Osteocyte (in vitro differentiated cells): ENCODE results near the gene KRT74. TPM values are rescaled to one million over a fixed set of nuclear protein-coding genes. Genes with fewer than 3 reads are reported as not detected.

Experiments
- DNase-seq: peaks from one replicate; pipeline ENCODE4 v3.0.0; 2021; ENCODE audit warnings: mixed read lengths; ENCODE audit not compliant: unreplicated experiment; ENCODE audit errors: extremely low spot score
- H3K27ac Mint-ChIP-seq: one replicate; pipeline ENCODE4 v1.8.0; 2021; ENCODE audit warnings: mild to moderate bottlenecking, mixed read lengths; ENCODE audit not compliant: unreplicated experiment
- H3K27me3 Mint-ChIP-seq: one replicate; pipeline ENCODE4 v1.8.0; 2021; ENCODE audit warnings: mixed read lengths; ENCODE audit not compliant: unreplicated experiment
- H3K36me3 Mint-ChIP-seq: one replicate; pipeline ENCODE4 v1.8.0; 2021; ENCODE audit warnings: mixed read lengths; ENCODE audit not compliant: unreplicated experiment
- H3K4me1 Mint-ChIP-seq: one replicate; pipeline ENCODE4 v1.8.0; 2021; ENCODE audit warnings: mixed read lengths; ENCODE audit not compliant: unreplicated experiment
- H3K4me3 Mint-ChIP-seq: one replicate; pipeline ENCODE4 v1.8.0; 2021; ENCODE audit warnings: mild to moderate bottlenecking, moderate library complexity, mixed read lengths; ENCODE audit not compliant: unreplicated experiment
- H3K9me3 Mint-ChIP-seq: one replicate; pipeline ENCODE4 v1.8.0; 2021; ENCODE audit warnings: mixed read lengths; ENCODE audit not compliant: unreplicated experiment
- total RNA-seq: library from RNA; stranded (reverse); gene quantifications from 2 replicates; pipeline ENCODE4 v1.2.1, GENCODE V29; 2021
- TF ChIP-seq, protein P1 (sequence below): fragments of 200-600 bp; sonication (generic); IDR thresholded peaks from 2 replicates; pipeline ENCODE4 v1.5.0; 2021; ENCODE audit warnings: antibody characterized with exemption, mild to moderate bottlenecking, moderate library complexity

KRT74 gene
- total RNA-seq, 1 donor from 2014 or later: not detected

DNA sequence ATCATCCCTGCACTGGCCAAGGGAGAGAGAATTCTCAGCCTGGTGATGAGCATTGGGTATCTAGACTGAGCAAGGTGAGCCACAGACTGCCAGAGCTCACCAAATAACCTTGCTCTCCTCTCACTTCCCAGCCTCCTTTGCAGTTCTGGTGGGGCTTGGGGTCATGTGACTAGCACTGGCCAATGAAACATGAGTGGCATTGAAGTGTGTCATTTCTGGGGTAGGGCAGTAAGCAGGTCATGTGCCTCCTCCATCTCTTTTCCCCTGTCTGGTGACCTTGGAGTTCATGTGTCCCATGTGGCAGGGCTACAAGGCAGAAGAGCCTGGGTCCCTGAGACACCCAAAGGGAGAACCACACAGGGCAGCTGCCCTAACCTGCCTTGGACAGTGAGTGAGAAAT lies 31.2 kb upstream of the KRT74 start:
- Mint-ChIP-seq H3K4me1 (no peaks in the 10 kb centered on the region), H3K9me3 (no peaks in the 10 kb centered on the region), H3K4me3 (no peak overlapping the region), H3K36me3 (no peaks in the 10 kb centered on the region), H3K27ac (no peak overlapping the region), H3K27me3 (peaks cover 74% of the 10 kb centered on the region)
- TF ChIP-seq, protein P1, sequence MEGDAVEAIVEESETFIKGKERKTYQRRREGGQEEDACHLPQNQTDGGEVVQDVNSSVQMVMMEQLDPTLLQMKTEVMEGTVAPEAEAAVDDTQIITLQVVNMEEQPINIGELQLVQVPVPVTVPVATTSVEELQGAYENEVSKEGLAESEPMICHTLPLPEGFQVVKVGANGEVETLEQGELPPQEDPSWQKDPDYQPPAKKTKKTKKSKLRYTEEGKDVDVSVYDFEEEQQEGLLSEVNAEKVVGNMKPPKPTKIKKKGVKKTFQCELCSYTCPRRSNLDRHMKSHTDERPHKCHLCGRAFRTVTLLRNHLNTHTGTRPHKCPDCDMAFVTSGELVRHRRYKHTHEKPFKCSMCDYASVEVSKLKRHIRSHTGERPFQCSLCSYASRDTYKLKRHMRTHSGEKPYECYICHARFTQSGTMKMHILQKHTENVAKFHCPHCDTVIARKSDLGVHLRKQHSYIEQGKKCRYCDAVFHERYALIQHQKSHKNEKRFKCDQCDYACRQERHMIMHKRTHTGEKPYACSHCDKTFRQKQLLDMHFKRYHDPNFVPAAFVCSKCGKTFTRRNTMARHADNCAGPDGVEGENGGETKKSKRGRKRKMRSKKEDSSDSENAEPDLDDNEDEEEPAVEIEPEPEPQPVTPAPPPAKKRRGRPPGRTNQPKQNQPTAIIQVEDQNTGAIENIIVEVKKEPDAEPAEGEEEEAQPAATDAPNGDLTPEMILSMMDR: no peak
- DNase-seq: peak; percentile 53

GRCh38 chr12:52603314-52603713 lies 29.7 kb upstream of the KRT74 start:
- Mint-ChIP-seq H3K27ac (no peak overlapping the region), H3K4me1 (no peaks in the 10 kb centered on the region), H3K9me3 (no peaks in the 10 kb centered on the region), H3K36me3 (no peaks in the 10 kb centered on the region), H3K27me3 (peaks cover 75% of the 10 kb centered on the region), H3K4me3 (no peak overlapping the region)
- TF ChIP-seq, protein P1: no peak
- no peak for DNase-seq

DNA sequence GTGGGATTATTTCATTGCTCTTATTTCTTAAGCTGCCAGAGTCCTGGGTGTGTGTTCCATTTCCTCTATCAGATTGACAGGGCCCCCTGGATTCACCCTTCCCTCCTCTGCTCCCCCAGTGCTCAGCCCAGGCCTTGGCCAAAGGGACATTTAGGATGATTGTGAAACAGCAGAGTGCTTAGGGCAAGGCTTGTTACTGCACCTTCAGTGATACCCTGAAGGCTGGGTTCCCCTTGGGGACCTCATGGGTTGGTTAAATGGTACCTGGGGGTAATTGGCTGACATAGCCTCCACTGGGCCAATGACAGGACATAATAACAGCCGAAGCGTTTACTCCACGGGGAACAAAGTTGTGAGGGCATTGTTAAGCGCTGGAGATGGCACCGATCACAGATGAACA lies 28.9 kb upstream of the KRT74 start:
- no peaks in the 10 kb centered on the region for H3K4me1 Mint-ChIP-seq
- no peak overlapping the region for H3K4me3 Mint-ChIP-seq
- DNase-seq: peak; percentile 66
- no peaks in the 10 kb centered on the region for H3K36me3 Mint-ChIP-seq
- H3K27me3 Mint-ChIP-seq: peaks cover 76% of the 10 kb centered on the region
- H3K27ac Mint-ChIP-seq: no peak overlapping the region
- TF ChIP-seq, protein P1: no peak
- no peaks in the 10 kb centered on the region for H3K9me3 Mint-ChIP-seq

DNA sequence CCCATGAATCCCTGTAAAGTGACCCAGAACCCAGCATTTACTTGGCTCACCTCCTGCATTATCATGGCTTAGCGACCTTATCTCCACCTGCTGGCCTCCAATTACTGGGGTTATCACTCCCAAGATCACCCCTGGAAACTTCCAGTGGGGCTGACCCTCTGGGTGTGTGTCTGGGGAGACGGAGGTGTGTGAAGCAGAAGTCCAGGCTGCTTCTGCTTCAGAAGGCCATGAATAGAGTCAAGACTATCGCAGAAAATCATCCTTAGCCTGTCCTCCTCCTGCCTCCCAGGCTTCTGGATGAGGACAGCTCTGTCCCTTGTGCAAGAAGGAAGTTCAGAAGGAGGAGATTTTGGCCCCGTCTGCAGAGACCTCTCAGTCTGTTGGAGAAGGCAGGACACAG lies 28.0 kb upstream of the KRT74 start:
- Mint-ChIP-seq H3K4me1 (no peaks in the 10 kb centered on the region), H3K36me3 (no peaks in the 10 kb centered on the region), H3K9me3 (no peaks in the 10 kb centered on the region), H3K27ac (no peak overlapping the region), H3K4me3 (no peak overlapping the region), H3K27me3 (peaks cover 73% of the 10 kb centered on the region)
- peak; percentile 40 for DNase-seq
- TF ChIP-seq, protein P1: no peak

GRCh38 chr12:52600941-52601481 lies 27.4 kb upstream of the KRT74 start, which contains the start of gene KRT72:
TSS of gene KRT72 (minus strand) at chr12:52601463. CDS start at chr12:52601452, 11 bp downstream.
- TF ChIP-seq, protein P1: no peak
- Mint-ChIP-seq H3K36me3 (no peaks in the 10 kb centered on the region), H3K27ac (no peak within 1 kb of the TSS), H3K9me3 (no peaks in the 10 kb centered on the region), H3K4me3 (no peak within 1 kb of the TSS), H3K27me3 (peaks cover 70% of the 10 kb centered on the region), H3K4me1 (no peaks in the 10 kb centered on the region)
- DNase-seq: peak; percentile 80
